Measurements from ENCODE around the gene RABL6.
A peak's percentile ranks its signal among the peaks of the same experiment; 100 is the strongest.
"Not testable (repeated sequence)": the region's sequence is repeated elsewhere in the genome, so short reads cannot be mapped to it uniquely, and the experiment has no call there.

RABL6 gene

GRCh38 chr9:136821826-136822544 is 14.2 kb downstream of the RABL6 start:
- DNase-seq (ENCODE audit: low read depth, low spot score): peak; percentile 36

- no peak for DNase-seq (ENCODE audit: low read depth, low spot score)
Observed at GRCh38 chr9:136823136-136824046, 15.6 kb downstream of the RABL6 start.

- DNase-seq (ENCODE audit: low read depth, low spot score): no peak
Observed at GRCh38 chr9:136824496-136825225, 16.9 kb downstream of the RABL6 start.

GRCh38 chr9:136825295-136826187 is 17.8 kb downstream of the RABL6 start:
- no peak for DNase-seq (ENCODE audit: low read depth, low spot score)

GRCh38 chr9:136826188-136826541 is 18.4 kb downstream of the RABL6 start:
- no peak for DNase-seq (ENCODE audit: low read depth, low spot score)

- DNase-seq (ENCODE audit: low read depth, low spot score): no peak
Observed at GRCh38 chr9:136826703-136827582, 19.2 kb downstream of the RABL6 start.

- no peak for DNase-seq (ENCODE audit: low read depth, low spot score)
Observed at GRCh38 chr9:136827794-136828473, 20.2 kb downstream of the RABL6 start.

GRCh38 chr9:136828474-136829140 is 20.9 kb downstream of the RABL6 start:
- no peak for DNase-seq (ENCODE audit: low read depth, low spot score)

- DNase-seq (ENCODE audit: low read depth, low spot score): no peak
Observed at GRCh38 chr9:136829412-136829811, 21.7 kb downstream of the RABL6 start.

- no peak for DNase-seq (ENCODE audit: low read depth, low spot score)
Observed at GRCh38 chr9:136829981-136830885, 22.5 kb downstream of the RABL6 start.

GRCh38 chr9:136831002-136831719 is 23.4 kb downstream of the RABL6 start:
- no peak for DNase-seq (ENCODE audit: low read depth, low spot score)

GRCh38 chr9:136831720-136832104 is 24.0 kb downstream of the RABL6 start:
- DNase-seq (ENCODE audit: low read depth, low spot score): no peak

- DNase-seq (ENCODE audit: low read depth, low spot score): no peak
Observed at GRCh38 chr9:136832581-136832980, 24.8 kb downstream of the RABL6 start.

- DNase-seq (ENCODE audit: low read depth, low spot score): not testable (repeated sequence)
Observed at GRCh38 chr9:136833381-136834048, 25.8 kb downstream of the RABL6 start.

- DNase-seq (ENCODE audit: low read depth, low spot score): no peak
Observed at GRCh38 chr9:136835162-136835931, 27.6 kb downstream of the RABL6 start.
